Fibroblast of lung (primary cell): ENCODE results near the gene C15orf39. TPM values are rescaled to one million over a fixed set of nuclear protein-coding genes. Genes with fewer than 3 reads are reported as not detected.

Experiments
- DNase-seq, 2 donors: peaks; one replicate each; pipeline versions ENCODE4 v3.0.0 to v3.0.0-alpha.2; 2010; ENCODE audit warnings: low read depth in 2 of 2
- H2AFZ ChIP-seq: 2 replicates; pipeline ENCODE4 v1.5.1; 2012; ENCODE audit warnings: low read length, control low read depth, inconsistent platforms
- H3K27ac ChIP-seq: 2 replicates; pipeline ENCODE4 v1.5.1; 2011; ENCODE audit warnings: low read length, control low read depth; ENCODE audit not compliant: insufficient read depth
- H3K27me3 ChIP-seq: 2 replicates; pipeline ENCODE4 v1.5.1; 2011; ENCODE audit warnings: mild to moderate bottlenecking, low read length; ENCODE audit not compliant: control insufficient read depth, insufficient read depth
- H3K36me3 ChIP-seq: 2 replicates; pipeline ENCODE4 v1.5.1; 2011; ENCODE audit warnings: low read length; ENCODE audit not compliant: control insufficient read depth, insufficient read depth
- H3K4me1 ChIP-seq: 2 replicates; pipeline ENCODE4 v1.5.1; 2011; ENCODE audit warnings: low read length; ENCODE audit not compliant: control insufficient read depth, insufficient read depth; ENCODE audit errors: extremely low read depth
- H3K4me2 ChIP-seq: 2 replicates; pipeline ENCODE4 v1.5.1; 2011; ENCODE audit warnings: low read length, control low read depth; ENCODE audit not compliant: insufficient read depth; ENCODE audit errors: extremely low read depth
- H3K4me3 ChIP-seq, 4 experiments: fragments of 200-600 bp in 1 of 4; sonication (generic) in 1 of 4; replicated peaks in 1 of 4; 2 replicates each; pipeline ENCODE4 v1.5.1; 2011 to 2016; ENCODE audit warnings: low read length in 4 of 4, low read depth in 3 of 4, mild to moderate bottlenecking in 3 of 4, control low read depth in 2 of 4, inconsistent platforms in 1 of 4, mixed read lengths in 1 of 4; ENCODE audit not compliant: insufficient read depth in 1 of 4; ENCODE audit errors: control extremely low read depth in 1 of 4
- H3K79me2 ChIP-seq: 2 replicates; pipeline ENCODE4 v1.5.1; 2012; ENCODE audit warnings: mild to moderate bottlenecking, low read length, inconsistent platforms; ENCODE audit not compliant: control insufficient read depth, insufficient read depth
- H3K9ac ChIP-seq: 2 replicates; pipeline ENCODE4 v1.5.1; 2011; ENCODE audit warnings: mild to moderate bottlenecking, low read length, control low read depth; ENCODE audit not compliant: insufficient read depth
- H3K9me3 ChIP-seq: 2 replicates; pipeline ENCODE4 v1.5.1; 2012; ENCODE audit warnings: low read depth, low read length; ENCODE audit not compliant: control insufficient read depth, insufficient read depth
- H4K20me1 ChIP-seq: 2 replicates; pipeline ENCODE4 v1.5.1; 2011; ENCODE audit warnings: low read length; ENCODE audit not compliant: control insufficient read depth, insufficient read depth; ENCODE audit errors: extremely low read depth
- CTCF ChIP-seq, 2 donors: IDR thresholded peaks in 1 of 2; conservative IDR thresholded peaks in 1 of 2; 1 replicate in 1 of 2; 2 replicates in 1 of 2; pipeline ENCODE4 v1.5.1; 2011 to 2012; ENCODE audit warnings: low read length in 2 of 2, control low read depth in 1 of 2, inconsistent platforms in 1 of 2, low read depth in 1 of 2, mild to moderate bottlenecking in 1 of 2
- EZH2 ChIP-seq: IDR thresholded peaks from 2 replicates; pipeline ENCODE4 v1.5.1; 2012; ENCODE audit warnings: low read length, control low read depth, mild to moderate bottlenecking; ENCODE audit errors: missing control alignments
- polyA plus RNA-seq, 2 donors: library from polyadenylated mRNA; depleted of rRNA in 1 of 2; stranded (reverse) in 1 of 2; unstranded in 1 of 2; fragments of >200 nt; gene quantifications; 2 replicates each; pipeline ENCODE4 v1.2.1, GENCODE V29; 2011 to 2012; ENCODE audit warnings: missing spikeins in 1 of 2
- total RNA-seq: library from RNA; depleted of rRNA; stranded (reverse); fragments of >200 nt; gene quantifications from 2 replicates; pipeline ENCODE4 v1.2.1, GENCODE V29; 2014

Gene C15orf39
- total and polyA plus RNA-seq, 2 donors (not counting 1 experiment from before 2014, with no cell fraction given) = 1.7 to 2.3 TPM

- Histone ChIP-seq H3K4me3 (no peak overlapping the region), H3K27ac (no peak overlapping the region), H2AFZ (no peak overlapping the region), H3K4me2 (no peak overlapping the region), H3K9me3 (no peaks in the 10 kb centered on the region), H3K4me1 (peaks cover 3% of the 10 kb centered on the region), H4K20me1 (no peaks in the 10 kb centered on the region), H3K79me2 (no peaks in the 10 kb centered on the region), H3K9ac (no peak overlapping the region), H3K27me3 (no peaks in the 10 kb centered on the region), H3K36me3 (no peaks in the 10 kb centered on the region)
- TF ChIP-seq EZH2 (no peak), CTCF (conservative IDR thresholded peaks at IDR 0.05 in 1 of 2, IDR thresholded peaks at IDR 0.05 in 1 of 2; ENCODE audit: low read depth in 1 of 2, low read length in 2 of 2) (no peak)
- peak; percentile 70 to 79 for DNase-seq
Observed at GRCh38 chr15:75167588-75168350, 33.9 kb upstream of the C15orf39 start.

- no peaks in the 10 kb centered on the region for H3K9me3 ChIP-seq
- H3K4me1 ChIP-seq = peaks cover 3% of the 10 kb centered on the region
- DNase-seq = no peak
- no peak overlapping the region for H3K9ac ChIP-seq
- H2AFZ ChIP-seq = no peak overlapping the region
- H3K27me3 ChIP-seq = no peaks in the 10 kb centered on the region
- H3K79me2 ChIP-seq = no peaks in the 10 kb centered on the region
- no peak overlapping the region for H3K4me3 ChIP-seq
- TF ChIP-seq EZH2 (no peak), CTCF (conservative IDR thresholded peaks at IDR 0.05 in 1 of 2, IDR thresholded peaks at IDR 0.05 in 1 of 2; ENCODE audit: low read depth in 1 of 2, low read length in 2 of 2) (no peak)
- H3K27ac ChIP-seq = no peak overlapping the region
- H3K4me2 ChIP-seq = no peak overlapping the region
- no peaks in the 10 kb centered on the region for H3K36me3 ChIP-seq
- H4K20me1 ChIP-seq = no peaks in the 10 kb centered on the region
Observed at GRCh38 chr15:75168374-75168773, 33.3 kb upstream of the C15orf39 start.

GRCh38 chr15:75170203-75170602 lies 31.5 kb upstream of the C15orf39 start:
- Histone ChIP-seq H3K79me2 (no peaks in the 10 kb centered on the region), H3K27me3 (no peaks in the 10 kb centered on the region), H3K4me2 (no peak overlapping the region), H2AFZ (no peak overlapping the region), H3K9ac (no peak overlapping the region), H4K20me1 (no peaks in the 10 kb centered on the region), H3K9me3 (no peaks in the 10 kb centered on the region), H3K4me3 (no peak overlapping the region), H3K4me1 (peaks cover 3% of the 10 kb centered on the region), H3K27ac (no peak overlapping the region), H3K36me3 (no peaks in the 10 kb centered on the region)
- TF ChIP-seq CTCF (conservative IDR thresholded peaks at IDR 0.05 in 1 of 2, IDR thresholded peaks at IDR 0.05 in 1 of 2; ENCODE audit: low read depth in 1 of 2, low read length in 2 of 2) = no peak
- TF ChIP-seq EZH2 = no peak
- no peak for DNase-seq
